Suppressor macrophage (primary cell): Measurements from ENCODE around the gene PPARD.

Experiments used
- DNase-seq, 4 experiments: peaks; one replicate each; pipeline ENCODE4 v3.0.0-alpha.2; 2020 to 2022

The PPARD gene

DNA sequence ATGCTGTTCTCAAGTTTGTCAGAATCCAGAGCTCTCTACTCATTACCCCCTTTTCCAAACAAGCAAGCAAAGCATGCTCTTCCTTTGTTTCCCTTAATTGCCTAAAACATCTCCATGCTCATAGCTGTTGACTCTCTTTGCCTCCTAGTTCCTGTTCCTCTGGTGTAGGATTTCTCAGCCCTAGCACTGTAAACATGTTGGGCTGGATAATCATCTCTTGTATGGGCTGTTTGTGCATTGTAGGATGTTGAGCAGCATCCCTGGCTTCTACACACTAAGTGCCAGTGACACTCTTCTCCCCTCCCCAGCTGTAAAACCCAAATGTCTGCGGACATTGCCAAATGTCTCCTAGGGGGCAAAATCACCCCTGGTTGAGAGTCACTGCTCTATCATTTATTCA is 14.0 kb downstream of the PPARD start:
- no peak for DNase-seq

DNA sequence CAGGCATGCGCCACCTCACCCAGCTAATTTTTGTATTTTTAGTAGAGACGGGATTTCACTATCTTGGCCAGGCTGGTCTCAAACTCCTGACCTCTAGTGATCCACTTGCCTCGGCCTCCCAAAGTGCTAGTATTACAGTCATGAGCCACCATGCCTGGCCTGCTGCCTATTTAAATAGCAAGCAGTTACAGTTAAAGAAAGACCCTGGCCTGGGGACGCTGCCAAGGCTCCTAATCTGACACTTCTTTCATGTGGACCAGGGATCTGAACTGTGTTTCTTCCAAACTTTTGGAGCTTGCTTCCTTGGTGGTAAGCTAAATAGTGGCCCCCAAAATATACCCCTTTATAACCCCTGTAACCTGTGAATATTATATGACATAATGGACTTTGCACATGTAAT is 15.3 kb downstream of the PPARD start:
- no peak for DNase-seq

DNA sequence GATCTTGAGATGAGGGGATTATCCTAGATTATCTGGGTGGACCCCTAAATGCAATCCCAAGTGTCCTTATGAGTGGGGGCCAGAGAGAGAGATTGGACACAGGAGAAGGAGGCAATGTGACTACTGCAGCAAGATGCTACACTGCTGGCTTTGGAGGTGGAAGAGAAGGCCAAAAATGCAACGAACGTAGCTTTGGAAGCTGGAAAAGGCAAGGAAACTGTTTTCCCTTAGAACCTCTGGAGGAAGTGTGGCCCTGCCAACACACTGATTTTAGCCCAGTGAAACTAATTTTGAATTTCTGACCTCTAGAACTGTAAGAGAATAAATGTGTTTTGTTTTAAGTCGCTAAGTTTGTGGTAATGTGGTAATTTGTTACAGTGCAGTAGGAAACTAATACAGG is 15.7 kb downstream of the PPARD start:
- no peak for DNase-seq

DNA sequence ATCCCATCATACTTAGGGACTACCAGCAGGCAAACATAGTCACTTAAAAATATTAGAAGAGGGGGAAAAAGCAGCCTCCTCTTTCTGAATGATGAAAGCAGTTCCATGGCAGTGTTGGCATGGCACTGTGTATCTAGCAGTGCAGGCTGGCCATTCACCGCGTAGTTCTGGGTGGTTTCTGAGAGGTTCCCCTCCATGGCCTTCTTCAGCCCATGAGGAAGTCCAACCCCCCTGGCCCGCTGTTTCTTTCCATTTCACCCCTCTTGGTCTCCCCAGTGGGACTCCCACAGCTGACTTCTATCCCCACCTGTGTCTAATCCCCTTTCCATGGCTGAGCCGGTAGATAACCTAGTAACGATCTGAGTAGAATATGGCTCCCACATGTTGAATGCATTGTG is 17.0 kb downstream of the PPARD start:
- peak in 1 of 4 experiments; percentile 24 for DNase-seq

DNA sequence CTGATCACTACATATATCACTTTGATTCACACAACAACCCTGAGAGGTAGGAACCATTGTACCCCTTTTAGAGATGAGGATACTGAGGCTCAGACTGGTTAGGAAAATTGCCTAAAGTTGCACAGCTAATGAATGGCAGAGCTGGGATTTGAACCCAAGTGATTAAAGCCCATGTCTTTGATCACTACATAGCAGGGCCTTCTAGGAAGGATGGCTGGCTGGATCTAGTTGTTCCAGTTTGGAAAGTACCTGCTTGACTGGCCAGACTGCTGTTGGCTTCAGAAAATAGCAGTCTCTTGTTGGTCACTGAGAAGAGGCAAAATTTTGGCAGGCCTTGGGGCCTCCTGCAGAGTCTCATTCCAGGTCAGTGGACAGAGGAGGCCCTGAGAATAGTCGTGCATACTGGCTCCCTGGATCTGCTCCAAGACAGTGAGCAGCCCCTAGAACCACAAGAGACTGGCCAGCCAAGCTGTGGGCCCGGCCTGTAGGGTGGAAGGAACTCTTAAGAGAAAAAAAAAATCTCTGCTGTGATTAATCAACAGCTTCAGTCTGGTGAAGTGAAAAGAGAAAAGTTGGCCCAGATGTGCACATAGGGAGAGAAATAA is 17.5 kb downstream of the PPARD start:
- peak in 2 of 4 experiments; percentile 27 to 48 for DNase-seq

DNA sequence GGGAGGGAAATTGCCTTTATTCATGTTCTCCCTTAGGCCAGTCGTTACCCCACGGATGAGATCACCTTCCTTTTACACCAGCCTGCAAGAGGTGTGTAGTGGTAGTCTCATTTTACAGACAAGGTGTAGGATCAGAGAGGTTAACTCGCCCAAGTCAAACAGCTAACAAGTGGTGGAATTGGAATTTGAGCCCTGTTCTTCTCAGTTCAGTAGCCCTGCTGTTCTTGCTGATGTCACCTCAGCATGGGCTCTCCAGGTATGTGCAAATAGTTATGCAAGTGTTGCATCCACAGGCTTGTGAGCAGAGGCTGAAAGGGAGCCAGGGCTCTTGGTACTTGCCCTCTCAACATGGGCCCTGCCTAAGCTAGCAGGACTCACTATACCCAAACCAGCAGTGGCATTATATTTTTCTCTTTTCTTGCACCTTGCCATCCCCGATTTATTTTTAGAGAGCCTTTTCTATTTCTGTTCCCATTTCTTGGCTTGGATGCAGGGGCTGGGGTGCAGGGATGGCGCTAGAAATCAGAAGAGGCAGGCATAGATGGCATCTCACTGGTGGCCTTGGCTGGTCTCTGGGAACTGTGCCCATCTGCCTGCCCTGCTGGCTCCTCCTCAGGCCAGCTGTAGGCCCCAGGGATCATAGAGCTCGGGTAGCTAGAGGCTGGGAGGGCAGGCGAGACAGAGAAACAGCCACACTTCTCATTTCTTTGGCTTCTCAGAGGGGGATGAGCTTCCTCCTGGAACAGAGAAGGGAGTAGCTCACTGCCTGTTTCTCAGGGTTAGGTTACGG is 18.2 kb downstream of the PPARD start:
- DNase-seq = peak; percentile 75 to 83 (median 82)

DNA sequence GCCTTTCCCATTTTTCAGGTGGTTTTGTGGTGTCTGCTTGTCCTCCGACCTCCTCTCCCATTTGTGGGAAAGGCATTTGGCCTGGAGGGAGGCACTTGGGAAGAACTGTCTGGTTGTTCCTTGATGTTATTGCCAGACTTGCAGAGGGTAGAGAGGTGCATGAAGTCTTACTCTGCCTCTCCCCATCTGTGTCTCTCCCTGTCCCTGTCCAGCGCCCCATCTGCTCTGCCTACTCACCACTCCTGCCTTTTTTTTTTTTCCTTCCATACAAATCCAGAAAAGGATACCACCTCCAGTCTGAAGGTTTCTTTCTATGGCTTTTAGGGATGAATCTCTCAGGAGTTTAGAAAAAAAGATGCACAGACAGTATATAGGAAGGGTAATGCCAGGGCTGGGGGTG is 19.8 kb downstream of the PPARD start:
- DNase-seq = no peak

DNA sequence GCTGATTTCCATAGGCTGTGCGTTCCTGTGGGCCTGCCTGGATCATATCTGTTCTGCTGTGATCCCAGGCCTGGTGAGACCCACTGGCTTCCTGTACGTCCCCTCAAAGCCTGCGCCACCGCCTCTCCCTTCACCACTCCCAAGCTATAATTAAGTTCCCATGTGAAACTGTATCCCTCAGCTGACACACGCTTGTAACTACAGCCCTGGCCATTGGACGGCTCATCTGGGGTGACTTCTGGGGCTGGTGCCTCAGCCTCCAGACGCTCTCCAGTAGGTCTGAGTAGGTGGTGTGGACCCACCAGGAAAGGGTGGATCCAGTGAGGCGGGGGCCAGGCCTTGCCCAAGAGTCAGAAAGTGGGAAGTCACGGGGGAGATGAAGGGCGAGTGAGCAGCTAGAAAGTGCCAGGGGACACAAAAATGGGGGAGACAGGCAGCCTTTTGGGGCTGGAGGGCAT is 21.0 kb downstream of the PPARD start:
- peak; percentile 92 to 98 (median 94) for DNase-seq

DNA sequence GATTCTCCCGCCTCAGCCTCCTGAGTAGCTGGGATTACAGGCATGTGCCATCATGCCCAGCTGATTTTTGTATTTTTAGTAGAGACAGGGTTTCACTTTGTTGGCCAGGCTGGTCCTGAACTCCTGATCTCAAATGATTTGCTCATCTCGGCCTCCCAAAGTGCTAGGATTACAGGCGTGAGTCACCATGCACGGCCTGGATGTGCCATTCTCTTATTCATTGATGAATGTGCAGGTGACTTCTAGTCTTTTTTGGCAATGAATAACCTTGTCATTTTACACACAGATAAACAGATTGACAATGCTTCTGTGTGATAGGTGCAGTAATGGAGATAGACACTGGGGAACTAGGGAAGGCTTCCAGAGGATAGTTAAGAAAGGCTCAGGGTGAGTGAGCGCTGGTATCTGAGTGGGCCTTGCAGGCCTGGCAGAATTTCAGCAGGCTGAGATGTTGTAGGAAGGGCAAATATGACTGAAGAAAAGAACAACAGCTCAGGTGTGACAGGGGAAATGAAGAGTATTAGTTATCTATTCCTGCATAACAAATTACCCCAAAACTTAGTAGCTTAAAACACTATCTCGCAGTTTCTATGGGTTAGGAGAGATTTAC is 23.3 kb downstream of the PPARD start:
- DNase-seq = peak; percentile 35 to 62 (median 53)

DNA sequence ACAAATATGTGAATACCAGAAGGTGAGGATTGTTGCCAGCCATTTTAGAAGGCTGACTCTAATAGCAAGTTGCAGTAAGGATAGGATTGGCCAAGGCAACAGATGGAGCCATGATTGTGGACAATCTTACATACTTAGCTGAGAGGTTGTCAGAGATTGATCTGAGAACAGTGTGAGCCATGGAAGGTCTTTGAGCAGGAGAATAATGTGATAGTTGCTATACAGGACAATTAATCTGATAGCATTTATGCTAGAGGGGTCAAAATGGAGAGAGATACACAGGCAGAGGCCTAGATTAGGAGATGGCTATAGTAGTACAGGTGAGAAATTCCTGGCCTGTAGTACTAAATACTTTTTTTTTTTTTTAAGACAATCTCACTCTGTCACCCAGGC is 23.8 kb downstream of the PPARD start:
- DNase-seq = no peak

DNA sequence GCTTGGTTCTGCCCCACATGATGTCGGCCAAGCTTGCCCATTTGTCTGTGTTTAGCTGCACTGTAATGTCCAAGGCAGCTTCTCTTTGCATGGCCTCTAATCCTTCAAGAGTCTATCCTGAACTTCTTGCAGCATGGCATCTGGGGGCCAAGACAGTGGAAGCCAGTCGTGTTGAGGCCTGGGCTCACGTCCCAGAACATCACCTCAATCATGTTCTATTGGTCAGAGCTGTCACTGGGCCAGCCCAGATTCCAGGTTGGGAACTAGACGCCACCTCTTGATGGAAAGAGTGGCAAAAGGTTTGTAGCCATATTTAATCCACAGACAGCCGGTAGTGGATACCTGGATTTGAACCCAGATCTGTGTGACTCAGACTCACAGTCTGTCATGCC is 25.3 kb downstream of the PPARD start:
- no peak for DNase-seq

DNA sequence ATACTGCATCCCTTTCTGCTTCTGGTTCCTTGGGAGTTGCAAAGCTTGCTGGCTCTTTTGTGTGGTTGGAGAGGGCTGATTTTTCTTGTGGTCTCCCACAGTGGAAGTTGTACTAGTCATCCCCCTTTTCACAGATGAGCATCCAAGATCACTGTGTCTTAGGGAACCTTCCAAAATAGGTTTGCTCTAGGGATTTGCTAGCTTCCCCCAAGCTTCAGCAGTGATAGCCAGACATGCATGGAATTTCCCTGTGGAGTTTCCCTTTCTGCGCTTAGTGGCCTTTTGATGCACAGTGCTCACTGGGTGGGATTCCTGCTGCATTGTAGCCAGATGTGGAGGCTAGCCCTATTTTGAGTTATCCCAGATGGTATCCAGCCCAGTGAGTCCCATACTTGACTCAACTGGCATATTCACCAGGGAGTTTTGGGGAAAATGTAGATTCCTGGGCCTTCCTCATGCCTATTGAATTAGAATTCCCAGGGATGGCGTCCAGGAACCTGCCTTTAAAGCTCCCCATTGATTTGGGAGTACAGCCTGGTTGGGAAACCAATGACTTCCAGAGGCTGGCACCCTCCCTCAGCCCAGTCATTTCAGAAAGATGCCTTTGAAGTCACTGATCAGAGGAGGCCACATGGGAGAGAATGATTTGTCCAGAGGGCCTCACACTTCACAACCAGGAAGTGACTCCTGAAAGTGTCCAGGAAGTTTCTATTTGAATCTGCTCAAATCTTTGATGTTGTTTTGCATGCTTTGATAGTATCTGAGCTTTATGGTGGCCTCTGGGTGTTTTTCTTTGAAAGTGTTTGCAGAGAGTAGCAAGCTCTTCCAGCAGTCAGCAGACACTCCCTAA is 25.9 kb downstream of the PPARD start:
- DNase-seq = peak; percentile 48 to 73 (median 60)

DNA sequence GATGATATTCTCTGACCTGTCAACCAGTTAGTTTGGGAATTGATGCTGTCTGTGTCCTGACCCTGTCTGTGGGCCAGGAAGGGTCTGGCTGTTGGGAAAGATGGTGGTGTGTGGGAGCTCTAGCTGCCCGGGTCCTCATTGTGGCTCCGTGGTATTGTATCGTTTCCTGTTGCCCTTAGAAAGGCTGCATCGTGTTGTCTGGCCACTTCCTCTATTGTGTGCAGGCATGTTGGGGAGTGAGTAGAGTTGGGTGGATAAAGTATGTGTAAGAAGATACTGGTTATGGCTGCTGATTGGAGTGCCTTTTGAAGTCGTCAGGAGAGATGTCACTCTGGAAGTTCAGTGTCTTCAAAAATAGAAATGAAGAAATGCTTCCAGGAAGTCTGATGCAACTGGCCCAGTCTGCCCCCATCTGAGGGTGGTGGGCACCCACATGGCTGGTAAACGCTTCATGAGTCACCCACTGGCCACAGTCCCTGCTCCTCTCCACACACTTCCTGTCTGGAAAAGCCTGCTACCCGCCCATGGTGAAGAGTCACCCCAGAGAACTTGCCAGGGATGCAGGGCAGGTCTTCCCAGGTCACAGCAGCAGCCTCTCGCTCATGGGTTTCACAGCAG is 27.9 kb downstream of the PPARD start:
- DNase-seq = peak; percentile 96 to 99 (median 97)

DNA sequence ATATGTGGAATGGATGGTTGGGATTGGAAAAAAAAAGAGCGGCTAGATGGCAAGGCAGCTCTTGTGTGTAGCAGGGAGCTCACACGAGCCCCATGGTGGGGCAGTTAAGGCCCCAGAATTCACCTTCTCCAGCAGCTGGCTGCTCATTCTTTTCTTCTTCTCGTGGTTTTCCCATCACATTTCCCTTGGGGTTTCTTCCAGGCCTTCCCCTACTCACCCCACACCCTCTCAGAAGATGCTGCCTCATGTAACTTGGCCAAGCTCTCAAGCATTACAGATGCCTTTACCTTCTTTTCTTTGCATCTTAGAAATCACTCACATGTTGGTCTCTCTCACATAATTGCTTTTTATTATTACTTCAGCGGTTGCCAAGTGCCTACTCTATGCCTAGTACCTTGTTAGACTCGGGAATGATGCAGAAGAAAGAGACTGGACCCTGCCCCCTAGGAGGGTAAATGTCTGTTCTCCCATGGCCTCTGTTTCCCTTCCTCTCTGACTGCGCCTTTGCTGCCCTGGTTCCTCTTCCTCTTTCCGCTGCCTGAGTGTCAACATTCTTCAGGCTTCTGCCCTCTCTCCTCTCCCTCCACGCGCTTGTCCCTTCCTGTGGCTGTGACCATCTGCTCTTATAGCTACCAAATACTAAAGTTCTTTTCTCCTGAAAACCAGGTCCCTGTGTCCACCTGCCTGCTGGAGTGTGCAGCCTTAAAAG is 28.6 kb downstream of the PPARD start:
- DNase-seq = peak; percentile 84 to 93 (median 90)

DNA sequence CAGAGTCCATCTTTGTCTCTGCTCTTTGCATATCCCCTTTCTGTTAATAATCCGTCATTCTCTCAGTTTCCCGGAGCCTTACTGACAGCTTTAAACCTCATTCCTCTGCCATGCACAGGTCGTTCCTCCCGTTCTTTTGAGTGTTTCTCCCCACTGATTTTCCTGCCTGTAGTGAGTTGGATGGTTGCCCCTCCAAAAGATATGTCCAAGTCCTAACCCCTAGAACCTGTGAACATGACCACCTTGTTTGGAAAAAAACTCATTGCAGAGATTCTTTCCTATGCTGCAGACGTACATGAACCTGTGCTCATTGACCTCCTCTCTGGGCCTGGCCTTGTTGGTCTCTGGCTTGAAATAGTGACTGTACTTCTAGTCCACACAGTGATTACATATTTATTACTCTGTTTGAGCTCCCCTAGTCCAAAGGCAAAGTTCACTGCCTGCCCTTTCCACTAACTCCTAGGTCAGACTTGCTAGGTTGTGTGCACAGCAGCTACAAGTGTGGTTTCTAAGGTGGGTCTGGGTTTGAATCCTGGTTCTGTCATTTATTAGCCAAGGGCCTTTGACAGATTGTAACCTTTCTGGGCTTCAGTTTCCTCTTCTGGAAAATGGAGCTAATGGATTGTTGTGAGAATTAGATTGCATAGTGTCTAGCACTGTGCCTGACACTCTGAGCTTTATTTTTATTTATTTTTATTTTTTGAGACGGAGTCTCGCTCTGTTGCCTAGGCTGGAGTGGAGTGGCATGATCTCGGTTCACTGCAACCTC is 29.3 kb downstream of the PPARD start:
- DNase-seq = peak in 2 of 4 experiments; percentile 34 to 41

DNA sequence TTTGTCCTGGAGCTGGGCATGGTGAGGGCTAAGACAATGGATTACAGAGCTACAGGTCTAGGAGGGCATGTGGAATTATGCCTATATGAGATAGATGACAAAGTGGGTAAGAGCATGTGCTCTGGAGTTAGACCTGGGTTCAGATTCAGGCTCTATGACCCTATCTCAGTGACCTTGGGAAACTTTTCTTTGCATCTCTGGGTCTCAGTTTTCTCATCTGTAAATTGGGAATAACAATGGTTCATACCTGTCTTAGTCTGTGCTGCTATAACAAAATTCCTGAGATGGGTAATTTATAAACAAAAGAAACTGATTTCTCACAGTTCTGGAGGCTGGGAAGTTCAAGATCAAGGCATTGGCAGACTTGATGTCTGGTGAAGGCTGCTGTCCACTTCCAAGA is 30.3 kb downstream of the PPARD start:
- DNase-seq = no peak

DNA sequence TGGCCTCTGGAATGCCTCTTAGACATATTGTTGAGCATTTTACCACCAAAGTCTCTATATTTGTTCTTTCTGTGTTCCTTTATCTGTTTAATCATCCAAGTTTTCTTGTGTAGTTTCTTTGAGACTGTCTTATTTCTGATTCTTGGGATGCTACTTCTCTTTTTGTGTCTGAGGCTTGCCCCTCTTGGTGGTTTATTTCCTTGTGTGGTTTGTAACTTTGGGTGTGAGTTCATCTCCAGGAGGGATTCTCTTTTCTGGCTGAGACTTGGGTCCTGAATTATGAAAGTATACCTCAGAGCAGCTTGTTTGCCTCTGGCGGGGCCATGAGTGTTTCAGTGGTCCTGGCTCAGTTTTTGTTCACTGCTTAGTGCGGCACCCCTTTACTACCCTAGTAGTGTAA is 33.9 kb downstream of the PPARD start:
- peak in 3 of 4 experiments; percentile 29 to 60 (median 58) for DNase-seq

DNA sequence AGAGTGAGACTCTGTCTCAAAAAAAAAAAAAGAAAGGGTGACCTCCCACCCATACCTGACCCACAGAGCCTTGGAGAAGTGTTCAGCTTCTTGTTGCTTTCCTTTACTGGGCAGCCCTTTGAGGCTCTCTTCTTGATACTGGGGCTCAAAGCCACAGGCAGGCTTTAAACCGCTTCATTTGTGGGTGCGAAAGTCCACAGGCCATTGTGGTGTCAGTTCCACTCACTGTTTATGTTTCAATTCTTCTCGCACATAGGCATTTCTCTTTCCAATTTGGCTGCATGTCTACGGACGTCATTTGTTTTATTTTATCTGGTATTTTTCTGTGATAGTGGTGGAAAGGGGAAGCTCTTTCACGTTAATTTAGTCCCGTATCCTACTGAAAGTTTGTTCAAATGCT is 34.6 kb downstream of the PPARD start:
- DNase-seq = no peak

DNA sequence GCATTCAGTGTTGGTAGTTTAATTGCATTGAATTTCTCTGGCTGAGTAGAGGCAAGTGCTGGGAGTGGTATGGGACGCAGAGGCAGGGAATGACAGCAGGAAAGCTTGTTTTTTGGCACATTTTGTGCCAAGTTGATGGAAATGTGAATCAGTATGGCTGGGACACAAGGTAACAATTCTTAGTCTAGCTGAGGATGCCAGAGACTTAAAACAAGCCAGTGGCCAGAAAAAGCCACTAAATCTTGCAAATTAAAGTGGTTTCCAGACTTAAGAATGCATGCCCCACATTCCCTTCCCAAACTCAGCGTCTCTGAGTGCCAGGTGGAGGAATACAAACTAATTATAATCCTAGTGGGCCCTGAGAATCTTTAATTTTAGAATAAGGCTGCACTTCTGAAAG is 35.9 kb downstream of the PPARD start:
- no peak for DNase-seq

DNA sequence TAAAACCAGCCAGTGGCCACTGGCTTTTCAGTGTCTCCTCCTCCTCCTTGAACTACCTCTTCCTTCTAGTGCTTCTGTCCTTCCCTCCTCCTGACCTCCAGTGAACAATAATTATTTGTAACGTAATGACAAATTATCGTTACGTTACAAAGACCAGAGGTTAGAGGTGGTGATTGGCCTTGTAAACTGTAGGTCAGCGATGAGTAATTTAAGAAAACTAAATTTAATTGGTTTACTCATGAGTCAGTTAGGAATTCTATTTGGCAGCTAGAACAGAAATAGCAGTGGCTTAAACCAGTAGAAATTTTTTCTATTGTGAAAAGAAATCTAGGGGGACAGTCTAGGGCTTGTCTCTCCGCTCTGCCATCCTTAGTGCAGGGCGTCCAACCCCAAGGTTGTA is 38.8 kb downstream of the PPARD start:
- no peak for DNase-seq

DNA sequence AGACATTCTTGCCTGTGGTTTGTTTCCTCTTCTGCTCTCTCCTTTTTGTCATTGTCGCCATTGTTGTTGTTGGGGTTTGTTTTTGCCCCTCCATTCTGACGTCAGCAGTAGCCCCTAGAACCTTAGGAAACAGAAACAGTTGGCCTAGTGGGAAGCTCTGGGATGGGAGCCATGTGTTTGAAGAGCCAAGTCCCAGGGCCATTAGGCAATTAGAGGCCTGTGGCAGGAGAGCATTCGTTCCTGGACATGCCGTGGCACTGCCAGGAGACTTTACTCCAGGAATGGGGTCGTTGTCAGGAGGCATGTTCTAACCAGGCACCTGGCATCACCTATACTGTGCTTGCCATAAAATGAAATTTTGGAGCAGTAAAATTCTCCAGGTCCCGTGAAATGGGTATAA is 39.7 kb downstream of the PPARD start:
- no peak for DNase-seq
